NCI-H146 treated with DMSO at 0.1 percent for 48 hours (cell line): Measurements from ENCODE around the gene ABCC3.
A peak's percentile ranks its signal among the peaks of the same experiment; 100 is the strongest.

Experiments
- DNase-seq: peaks from one replicate; lab custom pipeline; 2025; ENCODE audit not compliant: unreplicated experiment; lab: John Stamatoyannopoulos, UW

The ABCC3 gene

GRCh38 chr17:50607522-50608175, 27.0 kb upstream of the ABCC3 start:
- DNase-seq: no peak

DNA sequence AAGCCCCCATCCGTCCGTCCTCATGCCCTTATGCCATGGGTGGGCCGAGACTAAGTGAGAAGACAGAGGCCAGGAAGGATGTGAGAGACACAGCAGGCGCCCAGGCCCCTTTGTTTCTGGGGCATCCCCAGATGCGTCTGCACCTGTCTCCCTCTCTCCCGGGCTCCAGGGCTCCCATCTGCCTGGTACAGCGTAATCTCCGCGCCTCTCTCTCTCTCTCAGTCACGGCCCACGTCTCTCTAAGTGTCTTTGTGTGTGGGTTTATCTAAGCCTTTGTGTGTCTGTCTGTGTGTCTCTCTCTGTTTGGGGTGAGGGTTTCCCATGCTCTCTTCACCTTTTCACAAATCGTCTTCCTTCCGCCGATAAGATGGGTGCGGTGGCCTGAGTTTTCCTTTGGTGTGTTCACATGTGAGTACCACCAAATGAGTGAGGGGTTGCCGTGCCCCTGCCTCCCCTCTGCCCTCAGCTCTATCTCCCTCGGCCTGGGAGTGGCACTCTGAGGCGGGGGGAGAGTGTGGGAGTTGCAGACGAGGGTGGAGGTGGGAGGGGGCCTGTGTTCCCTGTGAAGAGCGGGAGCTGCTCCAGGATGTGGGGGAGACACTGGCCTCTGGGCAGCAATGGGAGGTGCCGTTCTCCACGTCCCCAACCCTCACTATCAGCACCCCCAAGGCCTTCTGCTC, 25.8 kb upstream of the ABCC3 start:
- peak; percentile 56 for DNase-seq

DNA sequence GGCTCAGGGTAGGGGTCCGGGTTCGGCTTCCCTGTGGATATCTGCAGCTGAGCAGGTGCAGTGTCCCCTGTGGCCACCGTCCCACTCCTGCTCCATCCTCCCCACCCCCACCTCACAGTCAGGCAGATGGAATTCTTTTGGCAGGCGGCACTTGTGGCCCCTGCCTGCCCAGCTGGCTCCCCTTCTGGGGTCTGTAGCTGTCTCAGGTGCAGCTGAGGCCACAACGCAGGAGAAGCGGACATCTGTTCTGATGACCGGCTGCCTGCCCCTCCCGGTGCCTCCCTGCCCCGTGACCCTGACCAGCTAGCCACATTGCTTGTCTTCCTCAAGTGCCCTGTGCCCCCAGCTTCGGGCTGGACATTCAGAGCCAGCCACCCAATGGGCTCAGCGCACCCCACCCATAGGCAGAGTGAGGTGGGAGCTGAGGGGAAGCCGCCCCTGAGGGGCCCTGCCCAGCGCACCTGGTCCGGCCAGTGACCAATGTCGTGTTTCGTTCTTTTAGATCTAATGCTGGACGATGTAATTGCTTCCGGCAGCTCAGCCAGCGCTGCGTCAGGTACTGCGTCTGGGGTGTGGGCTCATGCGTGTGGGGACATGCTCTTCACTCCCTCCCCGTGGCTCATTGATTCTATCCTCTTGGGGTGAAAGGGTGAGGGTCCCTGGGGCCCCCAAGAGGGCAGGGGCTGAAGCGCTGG, 25.2 kb upstream of the ABCC3 start:
- no peak for DNase-seq

DNA sequence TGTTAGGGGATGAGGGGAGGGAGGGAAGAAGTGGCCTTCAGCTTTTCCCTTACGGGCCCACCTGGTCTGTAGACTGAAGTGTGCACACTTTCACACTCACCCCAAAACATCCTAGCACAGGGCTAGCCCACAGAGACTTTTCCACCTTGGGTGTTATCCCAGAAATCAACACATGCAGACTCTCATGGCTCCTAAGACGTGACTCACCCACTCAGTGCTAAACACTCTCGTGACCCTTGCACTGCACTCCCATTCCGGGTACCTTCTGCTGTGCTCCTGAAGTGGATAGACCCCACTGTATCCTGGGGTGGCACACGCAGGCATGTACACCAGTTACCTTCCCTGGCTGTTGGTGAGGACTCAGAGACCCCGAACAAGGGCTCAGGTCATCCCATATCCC, 23.0 kb upstream of the ABCC3 start:
- no peak for DNase-seq

DNA sequence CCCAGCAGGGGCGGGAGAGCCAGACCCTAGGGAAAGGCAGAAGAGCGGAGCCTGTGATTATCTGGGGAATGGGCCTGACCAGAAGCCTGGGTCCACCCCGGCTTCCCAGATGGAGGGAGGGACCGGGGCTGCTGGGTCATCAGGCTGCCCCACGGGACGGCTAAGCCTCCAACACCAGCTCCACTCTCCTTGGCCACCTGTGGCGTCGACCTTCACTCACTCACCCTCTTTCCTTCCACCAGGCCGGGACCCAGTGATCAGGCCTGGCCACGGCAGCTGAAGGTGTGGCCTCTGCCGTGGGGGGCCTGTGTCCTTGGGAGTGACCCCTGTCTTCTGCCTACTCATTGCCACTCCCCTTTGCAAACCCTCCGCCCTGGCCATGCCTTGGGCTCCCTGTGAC, 22.4 kb upstream of the ABCC3 start:
- no peak for DNase-seq

DNA sequence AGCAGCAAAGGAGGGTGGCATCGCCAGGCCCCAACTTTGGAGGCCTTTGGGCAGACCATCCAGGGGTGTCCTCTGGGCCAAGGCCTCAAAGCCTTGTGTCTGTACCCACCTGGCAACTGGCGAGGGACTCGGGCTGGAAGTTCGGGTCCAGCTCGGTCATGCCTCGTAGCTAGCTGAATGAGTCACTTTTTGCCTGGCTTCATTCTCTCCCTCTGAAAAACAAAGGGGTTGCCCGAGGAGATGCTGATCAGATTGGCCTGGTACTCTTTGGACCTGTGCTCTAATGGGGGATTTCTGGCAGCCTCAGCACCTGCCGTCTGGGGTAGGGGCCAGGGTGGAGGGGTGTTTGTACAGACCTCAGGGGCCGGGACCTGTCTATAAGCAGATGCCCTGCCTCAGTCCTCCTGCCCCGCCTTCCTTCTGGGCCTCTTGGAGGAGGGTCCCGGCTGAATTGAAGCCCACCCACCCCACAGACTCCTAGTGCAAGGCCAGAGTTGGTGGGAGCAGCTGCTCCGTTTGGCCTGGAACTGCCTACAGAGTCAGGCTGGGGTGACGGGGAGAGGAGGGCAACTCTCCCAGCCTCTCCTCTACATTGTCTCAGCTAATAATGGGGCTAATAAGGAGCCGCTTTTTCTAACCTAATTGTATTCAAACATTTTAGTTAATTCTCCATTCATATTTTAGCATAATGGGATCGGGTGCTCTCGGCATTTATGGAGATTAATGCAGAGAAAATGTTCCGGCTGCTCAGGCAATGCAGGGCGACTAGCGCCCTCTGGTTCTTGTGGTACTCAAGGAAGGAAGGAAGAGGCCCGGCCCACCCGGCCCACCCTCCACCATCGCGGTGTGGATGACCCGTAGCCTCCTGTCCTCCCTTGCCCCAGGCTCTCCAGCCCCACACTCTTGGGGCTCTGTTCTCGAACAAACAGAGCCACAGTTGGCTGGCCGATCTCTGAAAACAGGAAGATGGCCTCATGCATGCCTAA, 21.4 kb upstream of the ABCC3 start:
- no peak for DNase-seq

- no peak for DNase-seq
These were observed 20.1 kb upstream of the ABCC3 start for GRCh38 chr17:50614471-50615051.

GRCh38 chr17:50615828-50616227, 18.9 kb upstream of the ABCC3 start:
- no peak for DNase-seq

- DNase-seq: no peak
These were observed 16.4 kb upstream of the ABCC3 start for GRCh38 chr17:50618300-50618699.

GRCh38 chr17:50618941-50619340, 15.7 kb upstream of the ABCC3 start:
- DNase-seq: no peak

- DNase-seq: no peak
These were observed 15.2 kb upstream of the ABCC3 start for GRCh38 chr17:50619489-50619888.

DNA sequence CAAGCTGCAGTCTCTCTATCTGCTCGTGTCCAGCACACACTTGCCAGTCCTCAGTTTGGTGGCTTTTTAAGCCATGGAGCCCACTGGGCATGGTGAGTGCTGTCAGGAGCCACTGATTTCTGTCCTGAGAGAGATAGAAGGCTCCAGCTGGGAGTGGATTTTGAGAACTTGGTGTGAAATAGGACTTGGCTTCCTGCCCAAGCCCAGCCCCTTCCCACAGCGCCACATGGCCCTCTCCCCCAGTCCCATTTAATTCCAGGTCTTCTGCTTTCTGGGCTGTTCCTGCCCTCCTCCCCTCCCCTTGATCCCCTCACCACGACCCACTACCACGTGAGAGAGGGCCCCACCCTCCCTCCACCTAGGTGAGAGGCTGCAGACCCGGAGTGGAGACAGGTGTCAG, 14.4 kb upstream of the ABCC3 start:
- DNase-seq: no peak

DNA sequence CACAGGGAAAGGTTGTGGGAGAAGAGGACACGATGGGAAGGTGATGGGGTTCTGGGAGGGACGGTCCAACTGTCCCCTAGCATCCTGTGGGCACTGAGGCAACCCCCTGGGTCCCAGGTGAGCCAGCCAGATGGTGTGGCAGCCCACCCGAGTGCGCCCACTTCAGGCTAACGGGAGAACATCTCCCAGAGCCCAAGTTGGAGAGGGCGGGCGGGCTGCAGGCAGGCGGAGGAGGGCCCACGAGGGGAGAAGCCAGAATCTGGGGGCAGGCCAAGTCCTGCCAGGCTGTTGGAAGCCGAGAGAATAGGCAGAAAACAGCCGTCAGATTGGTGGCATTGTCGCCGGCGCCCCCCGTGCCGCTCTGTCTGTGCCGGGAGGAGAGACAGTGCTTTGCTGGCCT, 13.8 kb upstream of the ABCC3 start:
- DNase-seq: no peak

- no peak for DNase-seq
These were observed 13.1 kb upstream of the ABCC3 start for GRCh38 chr17:50621574-50622031.

- DNase-seq: no peak
These were observed 10.3 kb upstream of the ABCC3 start for GRCh38 chr17:50624321-50624934.

DNA sequence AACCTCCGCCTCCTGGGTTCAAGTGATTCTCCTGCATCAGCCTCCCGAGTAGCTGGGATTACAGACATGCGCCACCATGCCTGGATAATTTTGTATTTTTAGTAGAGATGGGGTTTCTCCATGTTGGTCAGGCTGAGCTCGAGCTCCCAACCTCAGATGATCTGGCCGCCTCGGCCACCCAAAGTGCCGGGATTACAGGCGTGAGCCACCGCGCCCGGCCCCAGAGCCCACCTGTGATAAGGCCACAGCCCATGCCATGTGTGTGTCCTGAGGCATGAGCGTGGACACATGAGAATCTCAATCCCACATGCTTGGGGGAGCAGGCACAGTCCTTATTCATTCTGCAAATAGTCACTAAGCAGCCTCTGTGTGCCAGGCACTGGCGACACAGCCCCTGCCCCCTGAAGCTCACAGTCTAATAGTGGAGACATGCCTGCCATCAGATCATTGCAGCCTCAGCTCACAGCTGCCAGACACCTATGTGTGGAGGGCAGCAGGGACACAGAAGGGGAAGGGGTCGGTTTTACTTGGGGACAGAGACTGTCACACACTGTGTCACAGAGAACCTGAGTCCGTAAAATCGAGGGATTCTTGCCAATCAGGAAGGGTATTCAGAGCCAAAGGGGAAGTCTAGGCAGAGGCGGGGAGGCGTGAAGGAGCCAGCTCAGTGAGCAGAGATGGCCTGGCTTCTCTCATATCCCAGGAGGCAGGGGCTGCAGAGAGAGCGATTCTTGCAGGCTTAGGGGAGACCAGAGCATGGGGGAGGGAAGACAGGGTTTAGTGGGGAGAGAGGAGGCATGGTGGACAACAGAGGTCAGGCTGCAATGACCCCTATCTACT, 9.4 kb upstream of the ABCC3 start:
- no peak for DNase-seq

- DNase-seq: no peak
These were observed 8.6 kb upstream of the ABCC3 start for GRCh38 chr17:50626037-50626574.

DNA sequence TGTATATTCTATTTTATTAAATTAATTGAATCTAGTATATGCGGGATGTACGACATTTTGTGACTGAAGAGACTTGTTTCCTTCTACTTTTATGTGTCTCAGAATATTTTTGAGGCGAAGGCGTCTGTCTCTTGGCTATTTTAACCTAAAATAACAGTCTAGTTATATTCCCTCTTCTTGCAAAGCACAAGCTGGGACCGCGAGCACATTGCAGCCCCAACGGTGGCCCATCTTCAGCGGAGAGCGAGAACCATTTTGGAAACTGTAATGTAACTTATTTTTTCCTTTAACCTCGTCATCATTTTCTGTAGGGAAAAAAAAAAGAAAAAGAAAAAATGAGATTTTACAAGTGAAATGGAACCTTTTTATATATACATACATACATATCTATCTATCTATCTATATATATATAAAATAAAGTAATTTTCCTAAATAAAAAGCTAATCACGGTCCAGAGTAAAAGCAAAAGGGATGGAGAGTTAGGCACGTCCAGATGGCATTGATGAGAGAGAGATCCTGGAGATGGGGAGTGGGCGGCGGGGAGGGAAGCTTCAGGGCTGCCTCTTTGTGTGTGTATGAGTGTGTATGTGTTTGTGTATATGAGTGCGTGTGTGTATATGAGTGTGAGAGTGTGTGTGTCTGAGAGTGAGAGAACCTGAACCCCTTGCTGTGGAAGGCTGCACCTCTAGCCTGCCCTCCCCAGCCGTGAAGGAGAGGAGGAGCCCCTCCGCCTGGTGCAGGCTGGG, 7.5 kb upstream of the ABCC3 start:
- DNase-seq: no peak
